Neural cell (in vitro differentiated cells): Measurements from ENCODE around the gene C1orf226.

Source experiments
- CTCF ChIP-seq: fragments of 450-650 bp; IDR thresholded peaks from 2 replicates; pipeline ENCODE4 v1.5.1; 2014; ENCODE audit warnings: antibody characterized with exemption, mild to moderate bottlenecking, moderate library complexity; ENCODE audit not compliant: poor library complexity, severe bottlenecking
- EP300 ChIP-seq: fragments of 450-650 bp; conservative IDR thresholded peaks from 2 replicates; pipeline ENCODE4 v1.6.1; 2014; ENCODE audit warnings: antibody characterized with exemption, mild to moderate bottlenecking, moderate library complexity; ENCODE audit not compliant: poor library complexity, severe bottlenecking
- EZH2 ChIP-seq: fragments of 200-600, 300-800 bp; shearing (Covaris generic), sonication (generic); IDR thresholded peaks from 2 replicates; pipeline ENCODE4 v1.6.1; 2014; ENCODE audit warnings: antibody characterized with exemption, low read length, borderline replicate concordance, mild to moderate bottlenecking; ENCODE audit not compliant: insufficient read depth, poor library complexity, severe bottlenecking
- POLR2AphosphoS5 ChIP-seq: IDR thresholded peaks from 2 replicates; pipeline ENCODE4 v1.6.1; 2012
- RAD21 ChIP-seq: fragments of 450-650 bp; conservative IDR thresholded peaks from 2 replicates; pipeline ENCODE4 v1.6.1; 2014; ENCODE audit warnings: antibody characterized with exemption, mild to moderate bottlenecking, moderate library complexity
- REST ChIP-seq: IDR thresholded peaks from 2 replicates; pipeline ENCODE4 v1.6.1; 2012; ENCODE audit warnings: borderline replicate concordance
- SMC3 ChIP-seq: fragments of 450-650 bp; conservative IDR thresholded peaks from 2 replicates; pipeline ENCODE4 v1.6.1; 2014; ENCODE audit warnings: antibody characterized with exemption, mild to moderate bottlenecking, moderate library complexity; ENCODE audit not compliant: poor library complexity

- TF ChIP-seq CTCF (no peak), POLR2AphosphoS5 (no peak), SMC3 (no peak), EZH2 (no peak), EP300 (no peak), REST (no peak), RAD21 (no peak)
Measured at GRCh38 chr1:162359523-162360236, 21.8 kb upstream of the C1orf226 start.
